Esophagus squamous epithelium (tissue), 5 donors: ENCODE data around the gene MAP4K4. TPM values are rescaled to one million over a fixed set of nuclear protein-coding genes. Genes with fewer than 3 reads are reported as not detected.

Experiments
- DNase-seq: peaks from one replicate; lab custom pipeline; 2025; lab: John Stamatoyannopoulos, UW
- H3K27ac ChIP-seq, 4 donors: fragments of 200-600 bp; sonication (generic); one replicate each; pipeline ENCODE4 v1.5.1; 2016 to 2019; ENCODE audit warnings: mild to moderate bottlenecking in 1 of 4
- H3K27me3 ChIP-seq, 4 donors: fragments of 200-600 bp; sonication (generic); 1 replicate in 3 of 4; 2 replicates in 1 of 4; pipeline versions ENCODE4 v1.5.1 to v1.6.0; 2017 to 2021; ENCODE audit warnings: antibody characterized with exemption in 1 of 4
- H3K36me3 ChIP-seq, 3 donors: fragments of 200-600 bp; sonication (generic); one replicate each; pipeline ENCODE4 v1.5.1; 2016 to 2019
- H3K4me1 ChIP-seq, 3 donors: fragments of 200-600 bp; sonication (generic); one replicate each; pipeline ENCODE4 v1.5.1; 2017 to 2019
- H3K4me3 ChIP-seq, 4 donors: fragments of 200-600 bp; sonication (generic); 1 replicate in 3 of 4; 2 replicates in 1 of 4; pipeline ENCODE4 v1.5.1; 2016 to 2019; ENCODE audit warnings: mild to moderate bottlenecking in 2 of 4, moderate library complexity in 1 of 4
- H3K9me3 ChIP-seq, 3 donors: fragments of 200-600 bp; sonication (generic); one replicate each; pipeline ENCODE4 v1.5.1; 2016 to 2019
- POLR2A ChIP-seq, 4 donors: fragments of 450-650 bp; IDR thresholded peaks; one replicate each; pipeline ENCODE4 v1.6.1; 2017; ENCODE audit warnings: antibody characterized with exemption in 4 of 4, mild to moderate bottlenecking in 4 of 4, moderate library complexity in 3 of 4
- WGBS, 2 donors: methylation state at CpG; one replicate each; pipeline ENCODE4 v1.1.5; 2018; 5-methylcytosine and 5-hydroxymethylcytosine counted together
- intact Hi-C: fragments of 100-400 bp; cut with DNase I; formaldehyde crosslinking; loops from one replicate; pipeline ENCODE4 v1.15.0; 2022
- total RNA-seq, 4 donors: library from RNA; depleted of rRNA; stranded (reverse); fragments of >200 nt; gene quantifications; one replicate each; pipeline ENCODE4 v1.1.0, GENCODE V29; 2016
- TF ChIP-seq, protein P1 (sequence below), 6 experiments: fragments of 450-650 bp in 4 of 6; fragments of 200-600 bp in 2 of 6; sonication (generic) in 2 of 6; IDR thresholded peaks; one replicate each; pipeline ENCODE4 v1.5.1; 2016 to 2019; ENCODE audit warnings: antibody characterized with exemption in 6 of 6, mild to moderate bottlenecking in 4 of 6, moderate library complexity in 4 of 6
- donor health status: DM: yes; HTN: yes; CAD: no.

The MAP4K4 gene
- total RNA-seq, 4 donors from 2014 or later, result 46.0 to 121 (median 53.9) TPM

DNA sequence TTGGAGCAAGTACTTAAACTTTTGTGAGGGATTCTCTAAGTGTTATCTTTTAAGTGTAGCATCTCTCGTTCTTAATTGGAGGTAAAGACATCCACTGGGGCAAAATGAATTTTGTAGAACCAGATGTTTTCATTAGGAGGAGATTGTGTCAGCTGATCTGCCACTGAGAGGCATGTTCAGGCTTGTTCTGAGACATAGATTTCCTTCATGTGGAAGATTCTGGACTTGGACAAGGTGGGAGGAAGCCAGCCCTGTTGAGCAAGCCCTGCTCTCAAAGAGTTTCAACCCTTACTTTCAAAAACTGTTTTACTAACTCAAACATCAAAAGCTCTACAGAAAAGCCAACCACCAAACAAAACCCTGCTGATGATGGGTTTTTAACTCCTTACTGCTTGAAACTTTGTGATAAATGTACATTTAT is 6.5 kb downstream of the MAP4K4 start:
- no peaks in the 10 kb centered on the region for H3K27me3 ChIP-seq
- DNase-seq, result no peak
- no peak overlapping the region for H3K4me3 ChIP-seq
- peak overlapping the region in 3 of 4 donors; percentile 10 to 41 (median 29) for H3K27ac ChIP-seq
- WGBS, 2 donors, result 43 to 85% methylated on average over 1 of the region's 1 CpG
- TF ChIP-seq, protein P1, sequence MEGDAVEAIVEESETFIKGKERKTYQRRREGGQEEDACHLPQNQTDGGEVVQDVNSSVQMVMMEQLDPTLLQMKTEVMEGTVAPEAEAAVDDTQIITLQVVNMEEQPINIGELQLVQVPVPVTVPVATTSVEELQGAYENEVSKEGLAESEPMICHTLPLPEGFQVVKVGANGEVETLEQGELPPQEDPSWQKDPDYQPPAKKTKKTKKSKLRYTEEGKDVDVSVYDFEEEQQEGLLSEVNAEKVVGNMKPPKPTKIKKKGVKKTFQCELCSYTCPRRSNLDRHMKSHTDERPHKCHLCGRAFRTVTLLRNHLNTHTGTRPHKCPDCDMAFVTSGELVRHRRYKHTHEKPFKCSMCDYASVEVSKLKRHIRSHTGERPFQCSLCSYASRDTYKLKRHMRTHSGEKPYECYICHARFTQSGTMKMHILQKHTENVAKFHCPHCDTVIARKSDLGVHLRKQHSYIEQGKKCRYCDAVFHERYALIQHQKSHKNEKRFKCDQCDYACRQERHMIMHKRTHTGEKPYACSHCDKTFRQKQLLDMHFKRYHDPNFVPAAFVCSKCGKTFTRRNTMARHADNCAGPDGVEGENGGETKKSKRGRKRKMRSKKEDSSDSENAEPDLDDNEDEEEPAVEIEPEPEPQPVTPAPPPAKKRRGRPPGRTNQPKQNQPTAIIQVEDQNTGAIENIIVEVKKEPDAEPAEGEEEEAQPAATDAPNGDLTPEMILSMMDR (IDR thresholded peaks at IDR 0.05), result no peak
- no peak for TF ChIP-seq POLR2A (IDR thresholded peaks at IDR 0.05)
- peaks cover 0 to 11% (median 0%) of the 10 kb centered on the region in 3 donors for H3K36me3 ChIP-seq
- H3K9me3 ChIP-seq, result no peaks in the 10 kb centered on the region
- H3K4me1 ChIP-seq, result peaks cover 11 to 89% (median 41%) of the 10 kb centered on the region in 3 donors
- intact Hi-C loops, result no loop called here

DNA sequence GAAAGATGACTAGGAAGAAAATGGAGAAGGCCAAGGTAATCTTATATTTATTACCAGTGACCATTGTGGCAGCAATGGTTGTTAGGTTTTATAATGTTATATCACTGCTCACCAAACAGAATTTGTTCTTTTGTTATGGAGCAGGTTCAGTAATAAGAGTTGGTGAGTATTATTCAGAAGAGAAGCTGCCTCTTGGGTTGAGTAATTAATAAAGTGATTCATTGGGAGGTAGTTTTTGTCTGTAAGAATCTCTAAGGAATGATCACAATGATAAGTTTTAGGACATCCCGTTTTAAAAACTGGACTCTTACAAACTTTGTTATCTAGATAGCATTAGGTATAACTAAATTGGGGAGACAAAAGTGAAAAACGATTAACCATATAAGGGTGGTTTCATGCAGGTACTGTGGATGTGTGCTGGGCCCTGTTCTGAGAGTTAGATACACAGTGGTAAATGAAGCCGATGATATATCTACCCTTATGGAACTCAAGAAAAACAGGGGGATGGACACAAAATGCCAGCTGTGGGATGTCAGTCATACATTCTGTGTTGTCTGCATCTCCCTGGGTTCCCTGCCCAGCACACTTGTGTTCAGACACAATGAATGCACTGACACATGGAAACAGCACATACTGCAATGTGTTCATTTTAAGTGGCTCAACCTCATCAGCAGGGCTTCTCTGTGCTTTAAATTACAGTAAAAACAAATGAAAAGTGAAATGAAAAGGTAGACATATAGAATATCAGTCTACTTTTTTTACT is 7.5 kb downstream of the MAP4K4 start:
- intact Hi-C loops, result no loop called here

DNA sequence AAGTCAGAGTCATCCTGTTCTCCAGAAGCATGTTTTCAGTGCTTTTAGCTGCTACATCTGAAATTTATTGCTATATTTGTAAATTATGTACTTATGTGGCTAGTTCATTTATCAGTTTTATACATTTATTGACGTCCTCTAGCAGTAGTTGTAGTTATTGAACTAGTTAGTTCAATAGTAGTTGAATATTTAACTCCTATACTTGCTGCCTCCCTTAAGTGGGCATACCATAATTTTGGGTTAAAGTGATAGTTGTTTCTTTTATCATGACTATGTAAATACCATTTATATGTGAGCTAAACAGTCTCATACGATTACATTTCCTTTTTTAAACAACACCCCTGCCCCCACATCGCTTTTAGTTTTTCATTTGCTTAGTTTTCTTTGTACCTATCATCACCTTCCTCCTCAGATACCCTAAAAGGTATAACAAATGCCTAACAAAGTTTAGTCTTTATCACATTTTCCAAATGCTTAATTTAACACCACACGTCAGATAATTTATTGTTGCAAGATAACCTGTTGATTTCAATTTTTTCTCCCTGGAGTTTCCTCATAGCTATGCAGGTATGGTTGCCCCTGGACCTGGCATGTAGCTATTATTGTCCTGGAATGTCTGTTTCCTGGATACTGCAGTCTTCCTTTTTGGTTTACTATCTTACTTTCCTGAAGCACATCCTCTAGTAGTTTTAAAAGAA is 8.8 kb downstream of the MAP4K4 start:
- no peak overlapping the region for H3K27ac ChIP-seq
- H3K27me3 ChIP-seq, result no peaks in the 10 kb centered on the region
- peaks cover 9 to 89% (median 52%) of the 10 kb centered on the region in 3 donors for H3K4me1 ChIP-seq
- H3K4me3 ChIP-seq, result no peak overlapping the region
- TF ChIP-seq POLR2A (IDR thresholded peaks at IDR 0.05), result no peak
- TF ChIP-seq, protein P1 (IDR thresholded peaks at IDR 0.05), result no peak
- H3K36me3 ChIP-seq, result peaks cover 0 to 11% (median 0%) of the 10 kb centered on the region in 3 donors
- intact Hi-C loops, result no loop called here
- 62 to 79% methylated on average over 4 of the region's 4 CpGs for WGBS, 2 donors
- DNase-seq, result no peak
- no peaks in the 10 kb centered on the region for H3K9me3 ChIP-seq

More for the DNA sequence above, 7.5 kb downstream of the MAP4K4 start:
- Histone ChIP-seq H3K4me3 (no peak overlapping the region), H3K9me3 (no peaks in the 10 kb centered on the region), H3K27ac (peak overlapping the region in 2 of 4 donors; percentile 39 to 49), H3K36me3 (peaks cover 0 to 11% (median 0%) of the 10 kb centered on the region in 3 donors), H3K27me3 (no peaks in the 10 kb centered on the region), H3K4me1 (peaks cover 4 to 89% (median 44%) of the 10 kb centered on the region in 3 donors)
- 59 to 65% methylated on average over 3 of the region's 3 CpGs for WGBS, 2 donors
- no peak for TF ChIP-seq POLR2A (IDR thresholded peaks at IDR 0.05)
- TF ChIP-seq, protein P1 (IDR thresholded peaks at IDR 0.05), result no peak
- no peak for DNase-seq

DNA sequence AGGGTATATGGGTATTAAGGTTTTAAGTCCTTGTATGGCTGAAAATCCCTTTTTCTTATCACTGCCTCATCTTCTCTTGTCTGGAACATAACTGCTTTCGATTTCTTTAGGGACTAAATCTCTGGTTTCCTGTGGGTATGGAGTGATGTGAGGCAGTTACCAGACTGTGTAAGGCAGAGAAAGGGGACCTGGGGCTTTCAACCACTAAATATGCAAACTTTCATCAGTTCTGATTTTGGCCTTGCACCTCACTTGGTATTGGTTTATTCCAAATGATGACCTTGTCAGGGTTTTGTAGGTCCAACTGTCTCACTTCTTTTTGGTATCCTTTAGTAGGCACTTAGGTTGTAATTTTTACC is 9.3 kb downstream of the MAP4K4 start:
- TF ChIP-seq POLR2A (IDR thresholded peaks at IDR 0.05), result no peak
- TF ChIP-seq, protein P1 (IDR thresholded peaks at IDR 0.05), result no peak
- H3K9me3 ChIP-seq, result no peaks in the 10 kb centered on the region
- intact Hi-C loops, result no loop called here
- WGBS, 2 donors, result 56 to 60% methylated on average over 1 of the region's 1 CpG
- DNase-seq, result no peak
- H3K4me1 ChIP-seq, result peaks cover 9 to 89% (median 55%) of the 10 kb centered on the region in 3 donors
- no peak overlapping the region for H3K4me3 ChIP-seq
- H3K27ac ChIP-seq, result no peak overlapping the region
- H3K36me3 ChIP-seq, result peaks cover 0 to 11% (median 0%) of the 10 kb centered on the region in 3 donors
- no peaks in the 10 kb centered on the region for H3K27me3 ChIP-seq

DNA sequence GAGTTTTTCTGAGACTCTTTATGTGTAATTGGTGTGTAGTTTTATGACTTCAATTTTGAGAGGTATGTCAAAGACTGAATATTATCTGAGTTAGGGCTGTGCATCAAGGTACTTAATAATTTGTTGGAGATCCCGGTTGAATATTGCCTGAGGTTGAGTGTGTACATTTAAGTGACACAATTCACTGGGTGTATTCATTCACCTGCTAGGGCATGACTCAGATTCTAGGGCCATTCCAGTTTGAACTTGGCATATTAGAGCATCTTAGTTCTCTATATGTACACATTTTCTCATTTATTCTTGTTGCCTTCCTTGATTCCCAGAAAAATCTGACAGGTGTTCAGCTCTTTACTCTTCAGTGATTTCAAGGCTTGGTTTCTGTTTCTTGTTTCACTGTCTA is 12.5 kb downstream of the MAP4K4 start:
- Histone ChIP-seq H3K4me1 (peaks cover 9 to 81% (median 34%) of the 10 kb centered on the region in 3 donors), H3K36me3 (no peaks in the 10 kb centered on the region), H3K27me3 (no peaks in the 10 kb centered on the region), H3K27ac (peak overlapping the region in 2 of 4 donors; percentile 35 to 49), H3K4me3 (no peak overlapping the region), H3K9me3 (no peaks in the 10 kb centered on the region)
- TF ChIP-seq, protein P1 (IDR thresholded peaks at IDR 0.05), result no peak
- TF ChIP-seq POLR2A (IDR thresholded peaks at IDR 0.05), result no peak
- no peak for DNase-seq
- 33 to 53% methylated on average over 1 of the region's 1 CpG for WGBS, 2 donors
- intact Hi-C loops, result no loop called here
